Measurements from ENCODE around the gene DYRK1A.

DNA sequence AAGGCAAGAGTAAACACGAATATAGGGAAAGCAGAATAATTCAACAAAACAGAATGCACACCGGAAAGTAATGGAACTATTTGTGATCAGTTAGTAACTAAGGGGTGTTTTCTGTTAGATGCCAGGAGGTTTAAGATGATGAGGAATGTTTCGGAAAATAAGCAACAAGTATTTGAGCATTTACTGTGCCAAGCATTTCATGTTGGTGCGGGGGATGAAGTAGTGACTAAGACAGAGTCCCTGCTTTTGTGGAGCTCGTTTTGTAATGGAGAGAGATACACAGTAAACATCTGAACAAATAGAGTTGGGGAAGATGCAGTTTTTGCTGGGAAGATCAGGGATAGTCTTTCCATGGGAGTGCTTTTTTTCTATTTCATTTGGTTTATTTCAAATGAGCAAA lies 78.7 kb downstream of the DYRK1A start:
- TF ChIP-seq, protein P1, sequence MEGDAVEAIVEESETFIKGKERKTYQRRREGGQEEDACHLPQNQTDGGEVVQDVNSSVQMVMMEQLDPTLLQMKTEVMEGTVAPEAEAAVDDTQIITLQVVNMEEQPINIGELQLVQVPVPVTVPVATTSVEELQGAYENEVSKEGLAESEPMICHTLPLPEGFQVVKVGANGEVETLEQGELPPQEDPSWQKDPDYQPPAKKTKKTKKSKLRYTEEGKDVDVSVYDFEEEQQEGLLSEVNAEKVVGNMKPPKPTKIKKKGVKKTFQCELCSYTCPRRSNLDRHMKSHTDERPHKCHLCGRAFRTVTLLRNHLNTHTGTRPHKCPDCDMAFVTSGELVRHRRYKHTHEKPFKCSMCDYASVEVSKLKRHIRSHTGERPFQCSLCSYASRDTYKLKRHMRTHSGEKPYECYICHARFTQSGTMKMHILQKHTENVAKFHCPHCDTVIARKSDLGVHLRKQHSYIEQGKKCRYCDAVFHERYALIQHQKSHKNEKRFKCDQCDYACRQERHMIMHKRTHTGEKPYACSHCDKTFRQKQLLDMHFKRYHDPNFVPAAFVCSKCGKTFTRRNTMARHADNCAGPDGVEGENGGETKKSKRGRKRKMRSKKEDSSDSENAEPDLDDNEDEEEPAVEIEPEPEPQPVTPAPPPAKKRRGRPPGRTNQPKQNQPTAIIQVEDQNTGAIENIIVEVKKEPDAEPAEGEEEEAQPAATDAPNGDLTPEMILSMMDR (conservative IDR thresholded peaks at IDR 0.05; ENCODE audit: low read length), result no peak
- TF ChIP-seq EZH2phosphoT487 (IDR thresholded peaks at IDR 0.05; ENCODE audit: borderline replicate concordance, low read depth, low read length), result no peak
